Uterine smooth muscle cell (primary cell): ENCODE measurements around the gene TAF10. TPM values are rescaled to one million over a fixed set of nuclear protein-coding genes. Genes with fewer than 3 reads are reported as not detected.

Experiments used
- total RNA-seq: library from RNA; depleted of rRNA; stranded (reverse); fragments of >200 nt; gene quantifications from 2 replicates; pipeline ENCODE4 v1.2.3, GENCODE V29; 2014

Gene TAF10
- total RNA-seq = 25.3 and 45.6 TPM in 2 replicates

GRCh38 chr11:6612213-6613041 is at the start of gene TAF10:
Gene TAF10 (minus strand): TSS chr11:6612216. CDS start chr11:6612189, 27 bp downstream.

GRCh38 chr11:6655790-6656583 is 44.0 kb upstream of the TAF10 start, which contains the start of gene DCHS1:
Gene DCHS1 (minus strand): TSS chr11:6655809. CDS start chr11:6641613, 14,196 bp downstream.

GRCh38 chr11:6619004-6619745 is 7.2 kb upstream of the TAF10 start, which contains the start of gene TPP1:
Gene TPP1 (minus strand): TSS chr11:6619422. CDS start chr11:6619400, 22 bp downstream.

GRCh38 chr11:6603287-6604080 is 8.5 kb downstream of the TAF10 start, which contains the start of the genes ILK and RRP8:
Gene ILK (plus strand): TSS chr11:6603774. CDS start chr11:6604272, 498 bp downstream.
Gene RRP8 (minus strand): TSS chr11:6603616. CDS start chr11:6603502, 114 bp downstream.

Other genes starting within 250 kb of the TAF10 start
- 28.7 and 39.2 TPM in 2 replicates for gene SMPD1, start 221.7 kb downstream of the TAF10 start, total RNA-seq
- 45.4 and 50.5 TPM in 2 replicates for gene APBB1, start 193.1 kb downstream of the TAF10 start, total RNA-seq
- gene HPX, start 171.2 kb downstream of the TAF10 start, total RNA-seq = 0.33 and 0.50 TPM in 2 replicates
- gene TRIM3, start 138.3 kb downstream of the TAF10 start, total RNA-seq = 19.5 and 27.4 TPM in 2 replicates
- 56.0 and 66.1 TPM in 2 replicates for gene ARFIP2, start 130.9 kb downstream of the TAF10 start, total RNA-seq
- 44.7 and 51.0 TPM in 2 replicates for gene TIMM10B, start 130.7 kb downstream of the TAF10 start, total RNA-seq
- gene DNHD1, start 114.9 kb downstream of the TAF10 start, total RNA-seq = 9.0 and 12.2 TPM in 2 replicates
- 12.0 and 13.8 TPM in 2 replicates for gene RRP8, start 8.6 kb downstream of the TAF10 start, total RNA-seq
- 248 and 367 TPM in 2 replicates for gene ILK, start 8.4 kb downstream of the TAF10 start, total RNA-seq
- 83.6 and 123 TPM in 2 replicates for gene TPP1, start 7.2 kb upstream of the TAF10 start, total RNA-seq
- 35.2 and 50.1 TPM in 2 replicates for gene DCHS1, start 43.6 kb upstream of the TAF10 start, total RNA-seq
- gene MRPL17, start 71.1 kb upstream of the TAF10 start, total RNA-seq = 112 and 118 TPM in 2 replicates
- 0.12 and 0.55 TPM in 2 replicates for gene OR2AG2, start 159.8 kb upstream of the TAF10 start, total RNA-seq
- not detected in 2 replicates for gene OR2AG1, start 170.8 kb upstream of the TAF10 start, total RNA-seq
- 0.37 and 0.55 TPM in 2 replicates for gene OR6A2, start 187.5 kb upstream of the TAF10 start, total RNA-seq
- gene OR10A5, start 233.5 kb upstream of the TAF10 start, total RNA-seq = not detected in 2 replicates